Vagina (tissue), 2 donors: ENCODE measurements around the gene HCN4. TPM values are rescaled to one million over a fixed set of nuclear protein-coding genes. Genes with fewer than 3 reads are reported as not detected.

Source experiments
- DNase-seq, 2 donors: peaks; one replicate each; pipeline ENCODE4 v3.0.0-alpha.2; 2017; ENCODE audit errors: extremely low spot score in 2 of 2
- H3K27ac ChIP-seq: fragments of 200-600 bp; sonication (generic); one replicate; pipeline ENCODE4 v1.5.1; 2019
- H3K27me3 ChIP-seq: fragments of 200-600 bp; sonication (generic); one replicate; pipeline ENCODE4 v1.5.1; 2019
- H3K36me3 ChIP-seq, 2 donors: fragments of 200-600 bp; sonication (generic); one replicate each; pipeline ENCODE4 v1.5.1; 2017 to 2019
- H3K4me1 ChIP-seq: fragments of 200-600 bp; sonication (generic); one replicate; pipeline ENCODE4 v1.5.1; 2019
- H3K4me3 ChIP-seq, 2 donors: fragments of 200-600 bp; sonication (generic); 1 replicate in 1 of 2; 2 replicates in 1 of 2; pipeline ENCODE4 v1.5.1; 2016 to 2019
- H3K9me3 ChIP-seq: fragments of 200-600 bp; sonication (generic); one replicate; pipeline ENCODE4 v1.5.1; 2019
- CTCF ChIP-seq, 3 experiments: fragments of 450-650 bp in 2 of 3; fragments of 200-600 bp in 1 of 3; sonication (generic) in 1 of 3; IDR thresholded peaks; one replicate each; pipeline ENCODE4 v1.5.1; 2017 to 2019; ENCODE audit warnings: antibody characterized with exemption in 3 of 3, mild to moderate bottlenecking in 2 of 3, moderate library complexity in 2 of 3
- POLR2A ChIP-seq, 2 donors: fragments of 450-650 bp; IDR thresholded peaks; one replicate each; pipeline ENCODE4 v1.6.1; 2017; ENCODE audit warnings: antibody characterized with exemption in 2 of 2, mild to moderate bottlenecking in 2 of 2, moderate library complexity in 2 of 2
- POLR2AphosphoS5 ChIP-seq, 2 donors: sonication (generic); formaldehyde crosslinking; IDR thresholded peaks; one replicate each; pipeline ENCODE4 v1.9.0; 2017; ENCODE audit warnings: antibody characterized with exemption in 2 of 2, mild to moderate bottlenecking in 2 of 2, low read depth in 1 of 2; ENCODE audit not compliant: insufficient read depth in 1 of 2
- intact Hi-C: fragments of 100-400 bp; cut with DNase I; formaldehyde crosslinking; loops from one replicate; pipeline ENCODE4 v1.15.1; 2023
- total RNA-seq: library from RNA; depleted of rRNA; stranded (reverse); fragments of >200 nt; gene quantifications from one replicate; pipeline ENCODE4 v1.2.3, GENCODE V29; 2016

HCN4 gene
- total RNA-seq, 1 donor from 2014 or later, result 0.25 TPM

- TF ChIP-seq POLR2A (IDR thresholded peaks at IDR 0.05), result no peak
- no peak for TF ChIP-seq CTCF (IDR thresholded peaks at IDR 0.05)
- no peak for TF ChIP-seq POLR2AphosphoS5 (IDR thresholded peaks at IDR 0.05; ENCODE audit: insufficient read depth in 1 of 2, low read depth in 1 of 2)
- no peak overlapping the region for H3K27ac ChIP-seq
- H3K4me3 ChIP-seq, result no peak overlapping the region
- no peaks in the 10 kb centered on the region for H3K27me3 ChIP-seq
- H3K4me1 ChIP-seq, result no peaks in the 10 kb centered on the region
- H3K36me3 ChIP-seq, result no peaks in the 10 kb centered on the region
- no peaks in the 10 kb centered on the region for H3K9me3 ChIP-seq
- intact Hi-C loops, result no loop called here
- DNase-seq, result peak in 1 of 2 donors; percentile 81
Measured at GRCh38 chr15:73318463-73319351, 50.1 kb downstream of the HCN4 start.

GRCh38 chr15:73317651-73318462 lies 50.9 kb downstream of the HCN4 start:
- H3K4me1 ChIP-seq, result no peaks in the 10 kb centered on the region
- H3K9me3 ChIP-seq, result no peaks in the 10 kb centered on the region
- no peak overlapping the region for H3K27ac ChIP-seq
- H3K36me3 ChIP-seq, result no peaks in the 10 kb centered on the region
- no peak overlapping the region for H3K4me3 ChIP-seq
- TF ChIP-seq POLR2A (IDR thresholded peaks at IDR 0.05), result no peak
- TF ChIP-seq POLR2AphosphoS5 (IDR thresholded peaks at IDR 0.05; ENCODE audit: insufficient read depth in 1 of 2, low read depth in 1 of 2), result no peak
- TF ChIP-seq CTCF (IDR thresholded peaks at IDR 0.05), result no peak
- DNase-seq, result peak in 1 of 2 donors; percentile 88
- H3K27me3 ChIP-seq, result no peaks in the 10 kb centered on the region
- intact Hi-C loops, result no loop called here

- intact Hi-C loops, result no loop called here
- H3K4me3 ChIP-seq, result no peak overlapping the region
- TF ChIP-seq CTCF (IDR thresholded peaks at IDR 0.05) (no peak), POLR2AphosphoS5 (IDR thresholded peaks at IDR 0.05; ENCODE audit: insufficient read depth in 1 of 2, low read depth in 1 of 2) (no peak), POLR2A (IDR thresholded peaks at IDR 0.05) (no peak)
Measured at GRCh38 chr15:73313861-73314260, 54.9 kb downstream of the HCN4 start.

GRCh38 chr15:73308305-73308704 lies 60.5 kb downstream of the HCN4 start:
- Histone ChIP-seq H3K9me3 (no peaks in the 10 kb centered on the region), H3K4me3 (no peak overlapping the region), H3K27ac (no peak overlapping the region), H3K4me1 (no peaks in the 10 kb centered on the region), H3K36me3 (no peaks in the 10 kb centered on the region), H3K27me3 (no peaks in the 10 kb centered on the region)
- TF ChIP-seq POLR2AphosphoS5 (IDR thresholded peaks at IDR 0.05; ENCODE audit: insufficient read depth in 1 of 2, low read depth in 1 of 2) (no peak), CTCF (IDR thresholded peaks at IDR 0.05) (no peak), POLR2A (IDR thresholded peaks at IDR 0.05) (no peak)
- DNase-seq, result no peak
- intact Hi-C loops, result no loop called here

More at GRCh38 chr15:73313861-73314260, 54.9 kb downstream of the HCN4 start:
- Histone ChIP-seq H3K27me3 (no peaks in the 10 kb centered on the region), H3K36me3 (no peaks in the 10 kb centered on the region), H3K4me1 (no peaks in the 10 kb centered on the region), H3K9me3 (no peaks in the 10 kb centered on the region), H3K27ac (no peak overlapping the region)
- no peak for DNase-seq
